GM18499 (cell line): Measurements from ENCODE around the gene CA10.

Source experiments
- ATAC-seq: cut with Tn5 transposase; IDR thresholded peaks from one replicate; pipeline ENCODE4 v1.9.1; 2021; ENCODE audit warnings: moderate number of reproducible peaks; ENCODE audit not compliant: insufficient read depth, unreplicated experiment

Gene CA10

DNA sequence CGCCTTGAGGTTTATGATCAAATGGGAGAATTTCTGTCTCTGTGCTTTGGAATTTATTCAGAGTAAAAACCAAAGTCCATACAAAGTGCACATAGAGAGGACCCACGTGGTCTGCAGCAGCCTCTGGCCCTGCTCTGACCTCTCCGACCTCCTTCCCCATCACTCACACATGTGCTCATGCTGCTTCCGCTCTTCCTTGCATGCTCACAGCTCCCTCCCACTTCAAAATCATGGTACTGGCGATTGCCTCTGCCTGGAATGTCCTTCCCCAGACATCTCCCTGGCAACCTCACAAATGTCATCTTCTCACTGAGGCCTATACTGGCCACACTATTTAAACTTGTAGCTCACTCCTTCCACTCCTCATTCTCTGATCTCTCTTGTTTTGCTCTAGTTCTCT, 418.0 kb downstream of the CA10 start:
- no peak for ATAC-seq

DNA sequence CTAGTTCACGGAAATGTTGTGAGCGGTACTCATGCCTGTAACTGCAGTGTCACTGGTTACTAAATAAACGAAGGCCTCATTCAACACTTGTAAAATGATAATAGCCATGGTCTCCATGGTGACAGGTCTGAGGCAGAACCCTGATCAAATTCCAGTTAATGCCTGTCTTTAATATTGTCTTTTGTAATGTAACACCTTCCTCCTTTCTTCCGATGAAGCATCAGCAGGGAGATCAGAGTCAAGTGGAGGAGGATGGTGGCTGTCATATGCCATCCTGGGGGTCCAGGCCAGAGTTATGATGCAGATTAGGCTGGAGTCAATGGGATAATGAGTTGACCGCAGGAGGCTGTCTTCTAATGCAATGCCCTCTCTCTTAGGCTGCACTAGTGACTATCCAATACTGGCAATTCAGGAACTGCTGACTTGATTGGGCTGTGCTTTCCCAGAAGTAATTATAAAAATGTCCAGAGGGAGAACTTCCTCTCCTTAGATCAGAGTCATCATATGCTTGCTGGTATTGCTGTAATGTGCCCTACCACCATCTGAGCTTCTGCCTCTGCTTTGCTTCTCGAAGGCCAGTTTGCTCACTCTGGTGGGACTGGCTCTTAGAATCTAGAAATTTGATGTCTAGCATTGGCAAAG, 419.1 kb downstream of the CA10 start:
- no peak for ATAC-seq

DNA sequence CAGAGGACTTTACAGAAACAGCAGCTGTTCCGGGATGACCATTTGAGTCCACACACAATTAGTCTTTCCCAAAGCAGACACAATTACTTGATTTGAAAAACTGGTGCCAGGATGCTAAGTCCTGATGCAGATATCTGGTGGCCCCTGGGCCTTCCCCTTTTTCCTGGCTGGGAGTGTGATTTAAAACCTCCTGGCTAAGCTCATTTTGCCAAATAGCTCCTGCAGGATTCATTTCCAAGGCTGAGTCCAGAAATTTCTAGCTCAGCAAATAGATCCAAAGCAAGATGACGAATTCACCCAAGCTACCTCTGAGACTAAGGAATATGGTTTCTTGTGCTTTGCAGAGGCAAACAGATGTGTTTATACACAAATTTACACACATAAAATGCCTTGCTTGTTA, 422.2 kb downstream of the CA10 start:
- ATAC-seq = no peak

DNA sequence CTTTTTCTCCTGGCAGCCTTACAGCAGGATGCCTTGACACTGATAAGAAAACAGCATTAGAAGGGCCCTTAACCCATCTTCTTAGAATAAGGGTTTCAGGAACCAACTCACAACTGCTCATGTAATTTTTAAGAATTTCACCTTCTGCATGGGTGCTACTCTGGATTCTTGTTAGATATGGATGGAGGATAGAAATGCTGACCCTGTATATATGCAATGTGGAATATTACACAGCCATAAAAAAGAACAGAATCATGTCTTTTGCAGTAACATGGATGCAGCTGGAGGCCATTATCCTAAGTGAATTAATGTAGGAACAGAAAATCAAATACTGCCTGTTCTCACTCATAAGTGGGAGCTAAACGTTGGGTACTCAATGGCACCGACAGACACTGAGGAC, 423.5 kb downstream of the CA10 start:
- ATAC-seq = no peak

- ATAC-seq = no peak
These were observed 424.1 kb downstream of the CA10 start for GRCh38 chr17:51734462-51734861.

DNA sequence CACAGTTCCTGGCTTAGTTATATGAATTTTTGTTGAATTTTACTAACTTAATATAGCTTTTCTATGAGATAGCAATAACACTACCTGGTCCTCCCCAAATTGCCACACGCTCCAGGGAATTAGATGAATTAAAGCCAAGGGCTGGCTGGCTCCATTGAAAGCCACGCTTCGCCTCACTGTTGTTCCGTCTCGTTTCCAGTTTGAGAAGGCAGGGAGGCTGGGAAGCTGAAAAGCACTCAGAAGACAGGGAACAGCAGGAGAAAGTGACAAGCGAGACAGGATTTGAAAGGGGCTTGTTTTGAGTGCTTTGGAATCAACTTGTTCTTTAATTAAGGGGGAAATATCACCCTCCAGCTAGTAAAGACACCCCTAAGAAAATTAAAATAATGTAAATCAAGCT, 425.3 kb downstream of the CA10 start:
- no peak for ATAC-seq

DNA sequence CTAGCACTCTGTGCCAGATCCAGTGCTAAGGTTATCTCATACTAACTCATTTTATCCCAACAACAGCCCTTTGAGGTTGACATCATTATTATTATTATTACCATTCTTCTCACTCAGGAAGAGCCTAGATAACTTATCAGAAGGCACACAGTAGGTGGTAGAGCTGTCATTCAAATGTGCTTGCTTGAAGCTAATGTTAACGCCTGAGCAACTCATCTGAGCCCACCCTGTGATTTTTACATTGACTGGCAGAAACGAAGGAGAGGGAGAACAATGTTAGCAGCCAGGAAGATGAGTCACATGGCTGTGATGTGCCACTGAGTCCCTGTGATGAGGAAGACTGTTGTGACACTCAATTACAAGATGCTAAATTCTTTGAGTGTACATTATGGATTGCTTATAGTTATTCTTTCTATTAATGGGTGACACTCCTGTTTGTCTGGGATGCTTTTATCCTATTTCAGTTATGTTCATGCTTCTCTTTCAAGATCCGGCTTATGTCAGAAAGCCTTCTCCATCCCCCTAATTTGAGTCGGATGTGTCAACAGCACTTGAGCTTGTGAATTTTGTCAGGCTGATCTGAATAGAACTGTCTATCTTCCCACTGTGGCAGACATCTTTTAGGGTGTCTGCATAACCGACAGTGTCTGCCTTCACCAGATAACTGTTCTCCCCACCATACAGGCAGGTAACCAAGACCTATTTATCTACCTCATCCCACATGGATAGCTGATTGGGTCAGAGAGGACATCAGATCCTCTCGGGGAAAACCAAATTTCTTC, 426.4 kb downstream of the CA10 start:
- ATAC-seq = no peak

- no peak for ATAC-seq
These were observed 428.0 kb downstream of the CA10 start for GRCh38 chr17:51730303-51731050.

- peak; percentile 67 for ATAC-seq
These were observed 433.3 kb downstream of the CA10 start for GRCh38 chr17:51725185-51725584.

DNA sequence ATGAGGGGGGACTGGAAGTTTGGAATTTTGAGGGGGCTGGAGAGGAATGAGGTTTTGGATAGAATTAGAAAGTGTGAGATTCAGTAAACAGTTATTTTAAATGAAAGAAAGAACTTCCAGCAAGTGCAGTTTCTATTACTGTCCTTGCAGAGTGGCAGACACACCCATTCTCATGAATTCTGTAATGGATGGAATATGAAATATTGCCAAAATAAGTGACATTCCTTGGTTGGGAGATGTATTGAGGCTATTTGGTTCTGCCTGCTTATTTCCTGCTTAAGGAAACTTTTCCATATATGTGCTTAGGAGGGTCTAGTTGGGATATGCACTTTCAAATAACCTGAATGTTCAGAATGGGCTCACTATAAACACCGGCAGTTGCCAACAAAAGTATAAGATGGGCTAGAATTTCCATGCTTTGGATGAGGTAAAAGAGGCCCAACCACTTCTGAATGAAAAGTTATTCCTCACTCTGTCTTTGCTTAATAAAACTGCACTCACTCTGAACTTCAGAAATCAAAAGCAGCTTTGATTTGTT, 434.4 kb downstream of the CA10 start:
- ATAC-seq = no peak

- ATAC-seq = no peak
These were observed 435.5 kb downstream of the CA10 start for GRCh38 chr17:51722994-51723393.

DNA sequence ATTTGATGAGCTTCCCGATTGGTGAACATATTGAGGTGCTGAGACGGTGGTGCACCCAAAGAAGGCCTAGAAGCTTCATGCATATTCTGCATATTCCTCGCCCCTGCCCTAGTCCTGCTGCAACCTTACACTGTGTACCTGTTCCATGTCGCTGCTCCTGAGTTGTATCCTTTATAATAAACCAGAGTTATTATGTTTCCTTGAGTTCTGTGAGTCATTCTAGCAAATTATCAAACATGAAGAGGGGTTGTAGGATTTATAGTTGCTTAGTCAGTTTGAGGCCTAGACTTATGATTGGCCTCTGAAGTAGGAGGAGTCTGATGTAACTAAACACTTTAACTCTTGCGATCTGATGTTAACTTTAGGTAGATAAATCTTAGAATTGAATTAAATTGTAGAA, 436.8 kb downstream of the CA10 start:
- ATAC-seq = no peak

- ATAC-seq = no peak
These were observed 438.1 kb downstream of the CA10 start for GRCh38 chr17:51720439-51720838.

DNA sequence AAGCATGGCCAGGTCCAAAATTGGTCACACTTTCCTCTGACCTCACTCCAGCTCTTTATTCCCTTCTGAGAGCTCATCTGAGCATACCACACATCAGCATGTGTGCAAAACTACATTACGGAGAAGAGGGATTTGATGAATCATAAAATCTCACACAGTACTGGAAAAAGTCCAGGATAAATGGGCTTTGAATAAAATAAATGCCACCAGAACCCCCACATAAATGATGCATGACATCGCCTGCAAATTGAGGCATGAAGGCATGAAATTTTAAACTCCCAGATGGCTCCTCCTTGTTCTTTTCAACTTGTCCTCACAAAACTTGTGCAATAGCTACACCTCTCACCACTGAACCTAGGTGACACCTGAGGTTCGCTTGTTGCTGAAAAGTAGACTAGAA, 439.5 kb downstream of the CA10 start:
- no peak for ATAC-seq

GRCh38 chr17:51711581-51711980, 446.9 kb downstream of the CA10 start:
- no peak for ATAC-seq

- ATAC-seq = no peak
These were observed 447.9 kb downstream of the CA10 start for GRCh38 chr17:51710634-51710979.

DNA sequence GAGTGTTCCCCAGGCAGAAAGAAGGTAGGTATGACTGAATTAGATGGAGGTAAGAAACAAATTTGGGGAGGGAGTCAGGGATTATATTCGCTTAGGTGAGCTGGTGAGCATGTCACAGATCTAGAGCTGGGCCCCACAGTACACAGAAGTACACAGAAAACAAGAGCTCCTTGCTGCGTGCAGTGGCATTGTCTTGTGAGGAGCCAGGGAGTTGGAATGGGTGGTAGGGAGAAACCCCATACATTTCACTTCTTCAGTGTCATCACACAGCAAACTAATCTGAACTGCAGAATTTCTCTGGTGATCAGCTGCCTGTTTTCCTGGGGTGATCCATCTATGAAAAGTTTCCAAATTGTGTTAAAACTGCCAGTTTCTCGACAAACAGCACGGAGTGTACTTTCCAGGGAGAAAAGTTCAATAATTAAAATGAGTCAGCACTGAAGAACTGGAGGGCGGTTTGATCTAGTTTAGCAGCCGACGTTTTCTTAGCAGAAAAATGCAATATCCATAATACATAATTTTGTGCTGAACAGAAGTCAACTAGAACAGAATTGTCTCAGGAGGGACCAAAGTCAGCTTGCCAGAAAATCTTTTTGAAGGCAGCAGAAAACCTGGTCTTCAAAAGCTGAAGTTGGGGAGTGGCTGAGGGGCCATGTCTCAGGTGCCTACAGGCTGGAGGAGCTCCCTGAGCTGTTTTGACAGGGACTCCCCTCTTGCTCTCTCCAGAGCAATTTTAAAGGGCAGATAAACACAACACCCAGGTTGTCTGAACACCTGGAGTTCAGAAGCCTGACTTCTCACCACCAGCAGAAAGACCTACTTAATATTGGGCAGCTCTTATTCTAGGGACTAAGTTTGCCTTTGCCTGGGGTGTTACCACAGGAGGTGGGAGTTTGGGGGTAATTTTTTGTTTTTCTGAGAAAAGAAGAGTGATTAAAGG, 448.6 kb downstream of the CA10 start:
- ATAC-seq = no peak

- ATAC-seq = no peak
These were observed 451.3 kb downstream of the CA10 start for GRCh38 chr17:51707216-51707615.

DNA sequence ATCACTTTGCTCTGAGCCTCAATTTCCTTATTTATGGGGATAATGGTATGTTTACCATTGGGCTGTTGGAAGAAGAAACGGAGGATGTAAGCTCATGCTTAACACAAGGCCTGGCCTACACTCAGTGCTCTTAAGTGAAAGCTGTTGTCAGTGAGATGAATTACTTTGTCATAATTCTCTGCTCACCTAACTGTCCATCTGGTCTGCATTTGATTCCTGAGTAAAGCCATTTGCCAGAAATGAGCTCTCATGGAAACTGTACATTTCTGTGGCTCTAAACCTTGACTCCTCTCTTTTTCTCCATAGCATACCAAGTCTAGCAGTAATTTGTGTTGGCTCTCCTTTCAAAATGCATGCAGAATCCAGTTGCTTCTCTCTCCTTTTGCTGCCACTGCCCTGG, 452.4 kb downstream of the CA10 start:
- no peak for ATAC-seq
